Tibial artery (tissue), 4 donors: ENCODE results near the gene AGAP1.

ENCODE experiments used
- DNase-seq, 2 donors: peaks; one replicate each; pipeline ENCODE4 v3.0.0-alpha.2; 2019
- H3K27ac ChIP-seq, 2 donors: fragments of 200-600 bp; sonication (generic) in 1 of 2; 1 replicate in 1 of 2; 2 replicates in 1 of 2; pipeline ENCODE4 v1.5.1; 2018 to 2019; ENCODE audit warnings: mild to moderate bottlenecking in 1 of 2
- H3K27me3 ChIP-seq, 2 donors: fragments of 200-600 bp; sonication (generic) in 1 of 2; one replicate each; pipeline versions ENCODE4 v1.5.1 to v1.6.0; 2016 to 2019
- H3K36me3 ChIP-seq, 3 donors: fragments of 200-600 bp; sonication (generic) in 2 of 3; one replicate each; pipeline ENCODE4 v1.5.1; 2016 to 2019; ENCODE audit warnings: mild to moderate bottlenecking in 2 of 3
- H3K4me1 ChIP-seq, 4 donors: fragments of 200-600 bp; sonication (generic) in 2 of 4; 1 replicate in 3 of 4; 2 replicates in 1 of 4; pipeline ENCODE4 v1.5.1; 2016 to 2019
- H3K4me3 ChIP-seq, 2 donors: fragments of 200-600 bp; sonication (generic) in 1 of 2; 1 replicate in 1 of 2; 2 replicates in 1 of 2; pipeline ENCODE4 v1.5.1; 2018 to 2019; ENCODE audit warnings: mild to moderate bottlenecking in 2 of 2
- H3K9me3 ChIP-seq, 3 donors: fragments of 200-600 bp; sonication (generic) in 1 of 3; one replicate each; pipeline ENCODE4 v1.5.1; 2016 to 2019
- CTCF ChIP-seq, 2 experiments: fragments of 200-600 bp in 1 of 2; fragments of 450-650 bp in 1 of 2; IDR thresholded peaks; one replicate each; pipeline ENCODE4 v1.5.1; 2017 to 2019; ENCODE audit warnings: antibody characterized with exemption in 2 of 2, mild to moderate bottlenecking in 1 of 2, moderate library complexity in 1 of 2
- intact Hi-C: fragments of 100-400 bp; cut with DNase I; formaldehyde crosslinking; loops from one replicate; pipeline ENCODE4 v1.15.0; 2023; ENCODE audit warnings: low total_unique reads

AGAP1 gene

GRCh38 chr2:235669269-235669831, 175.5 kb downstream of the AGAP1 start:
- peak; percentile 45 to 76 for DNase-seq
- H3K9me3 ChIP-seq: no peaks in the 10 kb centered on the region
- no peak overlapping the region for H3K27ac ChIP-seq
- no peak for TF ChIP-seq CTCF (IDR thresholded peaks at IDR 0.05)
- peak overlapping the region; percentile 59 to 69 for H3K4me3 ChIP-seq
- H3K4me1 ChIP-seq: peaks cover 0 to 39% (median 27%) of the 10 kb centered on the region in 4 donors
- intact Hi-C loops: loop anchor here (10.0 kb wide), 1 partner anchor 75 kb away; no protein-coding TSS in a partner anchor
- no peaks in the 10 kb centered on the region for H3K27me3 ChIP-seq
- no peaks in the 10 kb centered on the region for H3K36me3 ChIP-seq

GRCh38 chr2:235669983-235670962, 176.4 kb downstream of the AGAP1 start:
- TF ChIP-seq CTCF (IDR thresholded peaks at IDR 0.05): peak; percentile 47 to 56
- Histone ChIP-seq H3K27ac (peak overlapping the region in 1 of 2 donors; percentile 39), H3K36me3 (no peaks in the 10 kb centered on the region), H3K27me3 (no peaks in the 10 kb centered on the region), H3K4me1 (peaks cover 0 to 35% (median 25%) of the 10 kb centered on the region in 4 donors), H3K9me3 (no peaks in the 10 kb centered on the region), H3K4me3 (peak overlapping the region; percentile 59 to 69)
- intact Hi-C loops: loop anchor here (5.0 to 10.0 kb wide), 2 partner anchors 73 to 75 kb away; no protein-coding TSS in a partner anchor
- peak; percentile 50 to 75 for DNase-seq

GRCh38 chr2:235670974-235671787, 177.3 kb downstream of the AGAP1 start:
- peak overlapping the region; percentile 59 to 69 for H3K4me3 ChIP-seq
- no peak for TF ChIP-seq CTCF (IDR thresholded peaks at IDR 0.05)
- H3K27me3 ChIP-seq: no peaks in the 10 kb centered on the region
- no peaks in the 10 kb centered on the region for H3K9me3 ChIP-seq
- peak overlapping the region in 1 of 2 donors; percentile 39 for H3K27ac ChIP-seq
- intact Hi-C loops: loop anchor here (5.0 kb wide), 1 partner anchor 74 kb away; no protein-coding TSS in a partner anchor
- H3K36me3 ChIP-seq: no peaks in the 10 kb centered on the region
- H3K4me1 ChIP-seq: peaks cover 0 to 26% (median 18%) of the 10 kb centered on the region in 4 donors
- peak in 1 of 2 donors; percentile 65 for DNase-seq

GRCh38 chr2:235672720-235673119, 178.9 kb downstream of the AGAP1 start:
- Histone ChIP-seq H3K27ac (no peak overlapping the region), H3K4me3 (no peak overlapping the region), H3K9me3 (no peaks in the 10 kb centered on the region), H3K36me3 (no peaks in the 10 kb centered on the region), H3K27me3 (no peaks in the 10 kb centered on the region), H3K4me1 (peaks cover 0 to 23% (median 16%) of the 10 kb centered on the region in 4 donors)
- no peak for DNase-seq
- intact Hi-C loops: loop anchor here (5.0 kb wide), 1 partner anchor 75 kb away; no protein-coding TSS in a partner anchor
- TF ChIP-seq CTCF (IDR thresholded peaks at IDR 0.05): no peak

- intact Hi-C loops: loop anchor here (5.0 kb wide), 1 partner anchor 77 kb away; no protein-coding TSS in a partner anchor
- peak in 1 of 2 donors; percentile 41 for DNase-seq
- no peak for TF ChIP-seq CTCF (IDR thresholded peaks at IDR 0.05)
- Histone ChIP-seq H3K36me3 (no peaks in the 10 kb centered on the region), H3K4me1 (peaks cover 0 to 19% (median 14%) of the 10 kb centered on the region in 4 donors), H3K27me3 (no peaks in the 10 kb centered on the region), H3K27ac (no peak overlapping the region), H3K9me3 (no peaks in the 10 kb centered on the region), H3K4me3 (no peak overlapping the region)
These were observed 180.3 kb downstream of the AGAP1 start for GRCh38 chr2:235674146-235674545.
